ENCODE results near the gene NLN. TPM values are rescaled to one million over a fixed set of nuclear protein-coding genes. Genes with fewer than 3 reads are reported as not detected.
"Not testable (repeated sequence)": the region's sequence is repeated elsewhere in the genome, so short reads cannot be mapped to it uniquely, and the experiment has no call there.

Gene NLN
- polyA plus RNA-seq, 1 donor (not counting 4 experiments of a cell fraction or from before 2014, with no cell fraction given), result 26.1 TPM

DNA sequence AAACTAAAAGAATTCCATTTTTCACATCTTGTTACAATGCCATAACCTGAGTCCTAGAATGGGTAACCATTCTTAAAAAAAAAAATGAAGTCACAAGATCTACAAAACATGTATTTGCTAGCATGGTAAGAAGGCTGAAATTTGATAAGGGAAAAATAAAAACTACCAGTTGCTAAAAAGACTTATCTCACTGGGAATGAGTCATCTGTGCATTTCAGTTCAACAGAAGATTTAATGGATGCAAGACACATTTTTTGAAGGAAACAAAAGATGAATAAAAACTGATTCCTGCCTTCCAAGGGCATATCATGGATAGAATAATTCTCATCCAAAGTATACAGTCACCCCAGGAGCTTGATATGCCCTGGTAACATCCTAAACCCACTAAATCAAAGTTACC lies 47.3 kb upstream of the NLN start:
- Histone ChIP-seq H3K4me3 (ENCODE audit: control insufficient read depth in 2 of 3, extremely low read depth in 1 of 3, insufficient read depth in 2 of 3, low read depth in 1 of 3, low read length in 3 of 3) (no peak overlapping the region), H3K27me3 (ENCODE audit: control insufficient read depth, extremely low read depth, insufficient read depth, low read length) (no peaks in the 10 kb centered on the region), H3K79me2 (ENCODE audit: control insufficient read depth, insufficient read depth, low read length) (no peaks in the 10 kb centered on the region), H4K20me1 (ENCODE audit: control insufficient read depth, extremely low read depth, insufficient read depth, low read length) (no peaks in the 10 kb centered on the region), H2AFZ (ENCODE audit: control insufficient read depth, low read length) (no peak overlapping the region), H3K36me3 (ENCODE audit: control insufficient read depth in 2 of 2, extremely low read depth in 1 of 2, insufficient read depth in 2 of 2, low read length in 2 of 2) (peaks cover 3 to 5% of the 10 kb centered on the region in 2 experiments), H3K4me1 (ENCODE audit: control insufficient read depth, extremely low read depth, insufficient read depth, low read length) (peaks cover 3% of the 10 kb centered on the region), H3K9me3 (ENCODE audit: control insufficient read depth, low read depth, low read length) (no peaks in the 10 kb centered on the region), H3K4me2 (ENCODE audit: control insufficient read depth, extremely low read depth, insufficient read depth, low read depth, low read length) (no peak overlapping the region), H3K27ac (ENCODE audit: control insufficient read depth, insufficient read depth, low read length) (no peak overlapping the region), H3K9ac (ENCODE audit: control insufficient read depth, extremely low read depth, insufficient read depth, low read length) (no peak overlapping the region), H3K9me1 (ENCODE audit: control insufficient read depth, extremely low read depth, insufficient read depth, low read length) (no peaks in the 10 kb centered on the region)
- dilution Hi-C loops (cut with MboI; ENCODE audit: extremely low pct_ligation_motif_present, low sequenced_read_pairs), result no loop called here
- FAIRE-seq (no peak), DNase-seq (ENCODE audit: low read depth, low spot score) (no peak)
- TF ChIP-seq EZH2 (IDR thresholded peaks at IDR 0.05; ENCODE audit: low read length), result no peak
- TF ChIP-seq, protein P1, sequence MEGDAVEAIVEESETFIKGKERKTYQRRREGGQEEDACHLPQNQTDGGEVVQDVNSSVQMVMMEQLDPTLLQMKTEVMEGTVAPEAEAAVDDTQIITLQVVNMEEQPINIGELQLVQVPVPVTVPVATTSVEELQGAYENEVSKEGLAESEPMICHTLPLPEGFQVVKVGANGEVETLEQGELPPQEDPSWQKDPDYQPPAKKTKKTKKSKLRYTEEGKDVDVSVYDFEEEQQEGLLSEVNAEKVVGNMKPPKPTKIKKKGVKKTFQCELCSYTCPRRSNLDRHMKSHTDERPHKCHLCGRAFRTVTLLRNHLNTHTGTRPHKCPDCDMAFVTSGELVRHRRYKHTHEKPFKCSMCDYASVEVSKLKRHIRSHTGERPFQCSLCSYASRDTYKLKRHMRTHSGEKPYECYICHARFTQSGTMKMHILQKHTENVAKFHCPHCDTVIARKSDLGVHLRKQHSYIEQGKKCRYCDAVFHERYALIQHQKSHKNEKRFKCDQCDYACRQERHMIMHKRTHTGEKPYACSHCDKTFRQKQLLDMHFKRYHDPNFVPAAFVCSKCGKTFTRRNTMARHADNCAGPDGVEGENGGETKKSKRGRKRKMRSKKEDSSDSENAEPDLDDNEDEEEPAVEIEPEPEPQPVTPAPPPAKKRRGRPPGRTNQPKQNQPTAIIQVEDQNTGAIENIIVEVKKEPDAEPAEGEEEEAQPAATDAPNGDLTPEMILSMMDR (optimal IDR thresholded peaks at IDR 0.05 in 1 of 3, IDR thresholded peaks at IDR 0.05 in 1 of 3, conservative IDR thresholded peaks at IDR 0.05 in 1 of 3; ENCODE audit: extremely low read depth in 1 of 3, insufficient read depth in 2 of 3, low read length in 3 of 3), result no peak

DNA sequence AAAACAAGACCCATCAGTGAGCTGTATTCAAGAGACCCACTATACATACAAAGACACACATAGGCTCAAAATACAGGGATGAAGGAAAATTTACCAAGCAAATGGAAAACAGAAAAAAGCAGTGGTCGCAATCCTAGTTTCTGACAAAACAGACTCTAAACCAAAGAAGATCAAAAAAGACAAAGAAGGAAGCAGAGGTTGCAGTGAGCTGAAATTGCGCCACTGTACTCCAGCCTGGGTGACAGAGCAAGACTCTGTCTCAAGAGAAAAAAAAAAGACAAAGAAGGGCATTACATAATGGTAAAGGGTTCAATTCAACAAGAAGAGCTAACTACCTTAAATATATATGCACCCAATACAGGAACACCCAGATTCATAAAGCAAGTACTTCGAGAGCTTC lies 45.9 kb upstream of the NLN start:
- H4K20me1 ChIP-seq (ENCODE audit: control insufficient read depth, extremely low read depth, insufficient read depth, low read length); FAIRE-seq; H3K4me1 ChIP-seq (ENCODE audit: control insufficient read depth, extremely low read depth, insufficient read depth, low read length); H3K27me3 ChIP-seq (ENCODE audit: control insufficient read depth, extremely low read depth, insufficient read depth, low read length); H3K27ac ChIP-seq (ENCODE audit: control insufficient read depth, insufficient read depth, low read length); H3K79me2 ChIP-seq (ENCODE audit: control insufficient read depth, insufficient read depth, low read length); H3K4me2 ChIP-seq (ENCODE audit: control insufficient read depth, extremely low read depth, insufficient read depth, low read depth, low read length); dilution Hi-C loops (cut with MboI; ENCODE audit: extremely low pct_ligation_motif_present, low sequenced_read_pairs); H2AFZ ChIP-seq (ENCODE audit: control insufficient read depth, low read length); H3K36me3 ChIP-seq (ENCODE audit: control insufficient read depth in 2 of 2, extremely low read depth in 1 of 2, insufficient read depth in 2 of 2, low read length in 2 of 2); H3K4me3 ChIP-seq (ENCODE audit: control insufficient read depth in 2 of 3, extremely low read depth in 1 of 3, insufficient read depth in 2 of 3, low read depth in 1 of 3, low read length in 3 of 3); DNase-seq (ENCODE audit: low read depth, low spot score); H3K9me3 ChIP-seq (ENCODE audit: control insufficient read depth, low read depth, low read length); H3K9ac ChIP-seq (ENCODE audit: control insufficient read depth, extremely low read depth, insufficient read depth, low read length); H3K9me1 ChIP-seq (ENCODE audit: control insufficient read depth, extremely low read depth, insufficient read depth, low read length): not testable (repeated sequence)

DNA sequence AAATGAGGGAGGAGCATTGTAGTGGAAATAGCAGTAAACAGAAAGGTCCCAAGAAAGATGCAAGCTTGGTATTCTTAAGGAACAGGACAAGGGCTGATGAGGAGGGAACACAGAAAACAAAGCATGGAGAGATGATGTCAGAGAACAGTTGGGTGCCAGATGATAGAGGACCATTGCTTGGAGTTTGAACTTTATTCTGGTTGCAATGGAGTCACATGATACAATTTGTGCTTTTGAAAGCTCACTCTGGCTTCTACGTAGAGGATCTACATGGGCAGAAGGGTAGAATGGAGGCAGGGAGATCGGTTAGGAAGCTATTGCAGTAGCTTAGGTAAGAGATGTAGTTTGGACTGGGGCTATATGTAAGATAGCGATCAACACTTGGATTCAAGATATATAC lies 39.9 kb upstream of the NLN start:
- Histone ChIP-seq H3K4me3 (ENCODE audit: control insufficient read depth in 2 of 3, extremely low read depth in 1 of 3, insufficient read depth in 2 of 3, low read depth in 1 of 3, low read length in 3 of 3) (no peak overlapping the region), H3K4me1 (ENCODE audit: control insufficient read depth, extremely low read depth, insufficient read depth, low read length) (no peaks in the 10 kb centered on the region), H2AFZ (ENCODE audit: control insufficient read depth, low read length) (no peak overlapping the region), H3K9me3 (ENCODE audit: control insufficient read depth, low read depth, low read length) (no peaks in the 10 kb centered on the region), H3K4me2 (ENCODE audit: control insufficient read depth, extremely low read depth, insufficient read depth, low read depth, low read length) (no peak overlapping the region), H3K9ac (ENCODE audit: control insufficient read depth, extremely low read depth, insufficient read depth, low read length) (no peak overlapping the region), H4K20me1 (ENCODE audit: control insufficient read depth, extremely low read depth, insufficient read depth, low read length) (no peaks in the 10 kb centered on the region), H3K27me3 (ENCODE audit: control insufficient read depth, extremely low read depth, insufficient read depth, low read length) (no peaks in the 10 kb centered on the region), H3K27ac (ENCODE audit: control insufficient read depth, insufficient read depth, low read length) (no peak overlapping the region), H3K9me1 (ENCODE audit: control insufficient read depth, extremely low read depth, insufficient read depth, low read length) (no peaks in the 10 kb centered on the region), H3K36me3 (ENCODE audit: control insufficient read depth in 2 of 2, extremely low read depth in 1 of 2, insufficient read depth in 2 of 2, low read length in 2 of 2) (peaks cover 0 to 3% of the 10 kb centered on the region in 2 experiments), H3K79me2 (ENCODE audit: control insufficient read depth, insufficient read depth, low read length) (no peaks in the 10 kb centered on the region)
- dilution Hi-C loops (cut with MboI; ENCODE audit: extremely low pct_ligation_motif_present, low sequenced_read_pairs), result no loop called here
- FAIRE-seq (no peak), DNase-seq (ENCODE audit: low read depth, low spot score) (no peak)
- TF ChIP-seq, protein P1 (optimal IDR thresholded peaks at IDR 0.05 in 1 of 3, IDR thresholded peaks at IDR 0.05 in 1 of 3, conservative IDR thresholded peaks at IDR 0.05 in 1 of 3; ENCODE audit: extremely low read depth in 1 of 3, insufficient read depth in 2 of 3, low read length in 3 of 3), result no peak
- TF ChIP-seq EZH2 (IDR thresholded peaks at IDR 0.05; ENCODE audit: low read length), result no peak
